ENCODE measurements around the gene TMPRSS4. TPM values are rescaled to one million over a fixed set of nuclear protein-coding genes. Genes with fewer than 3 reads are reported as not detected.
A peak's percentile ranks its signal among the peaks of the same experiment; 100 is the strongest.

Gene TMPRSS4
- polyA plus RNA-seq, 3 donors: not detected

DNA sequence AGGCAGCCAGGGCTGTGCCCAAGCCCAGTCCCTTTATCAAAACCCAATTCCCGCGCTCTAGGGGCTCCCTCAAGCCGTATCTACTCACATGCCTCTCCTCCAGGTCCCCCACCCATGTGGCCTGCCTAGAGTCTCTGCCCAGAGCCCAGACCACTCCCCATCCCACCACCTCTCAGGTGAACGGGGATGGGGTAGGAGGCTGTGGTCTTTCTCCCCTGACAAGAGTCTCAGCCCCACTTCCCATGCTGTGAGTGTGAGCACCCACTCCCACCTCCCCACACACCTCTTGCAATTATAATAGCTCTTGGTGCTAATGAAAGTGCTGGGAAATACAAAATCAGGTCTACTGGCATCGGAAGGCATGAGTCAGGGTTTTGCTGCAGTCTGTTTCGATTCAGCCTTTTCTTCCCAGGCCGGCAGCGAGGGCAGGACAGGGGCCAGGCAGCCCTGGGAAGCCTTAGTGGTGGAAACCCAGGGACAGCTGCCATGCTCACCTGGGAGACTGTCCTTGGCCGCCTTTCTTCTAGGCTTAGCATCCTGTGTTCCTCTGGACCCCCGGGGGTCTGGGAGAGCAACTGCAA, 16.7 kb upstream of the TMPRSS4 start:
- Mint-ChIP-seq H3K9me3 (peaks cover 0 to 1% (median 0%) of the 10 kb centered on the region in 7 donors), H3K27me3 (ENCODE audit: low read depth in 3 of 3) (peaks cover 8 to 25% (median 10%) of the 10 kb centered on the region in 3 donors), H3K27ac (peak overlapping the region in 1 of 7 donors; percentile 25), H3K4me3 (no peak overlapping the region), H3K4me1 (peaks cover 32% of the 10 kb centered on the region), H3K36me3 (peaks cover 0 to 2% of the 10 kb centered on the region in 2 donors)
- Histone ChIP-seq H2AFZ (ENCODE audit: insufficient read depth, low read depth, low read length, poor library complexity, severe bottlenecking) (no peak overlapping the region), H4K20me1 (ENCODE audit: insufficient read depth, low read length) (no peaks in the 10 kb centered on the region), H3K4me1 (ENCODE audit: control insufficient read depth in 1 of 2, insufficient read depth in 2 of 2, low read length in 2 of 2) (peaks cover 0 to 7% of the 10 kb centered on the region in 2 donors), H3K27ac (ENCODE audit: low read depth in 1 of 2, low read length in 2 of 2) (no peak overlapping the region), H3K9ac (ENCODE audit: insufficient read depth, low read length, poor library complexity, severe bottlenecking) (no peak overlapping the region), H3K9me3 (replicated peaks in 1 of 2; ENCODE audit: control insufficient read depth in 1 of 2, insufficient read depth in 1 of 2, low read length in 2 of 2) (no peaks in the 10 kb centered on the region), H3K36me3 (replicated peaks in 1 of 2; ENCODE audit: control insufficient read depth in 1 of 2, insufficient read depth in 2 of 2, low read length in 2 of 2) (no peaks in the 10 kb centered on the region), H3K79me2 (ENCODE audit: insufficient read depth, low read length) (no peaks in the 10 kb centered on the region), H3K27me3 (ENCODE audit: control insufficient read depth in 2 of 2, insufficient read depth in 2 of 2, low read length in 2 of 2) (no peaks in the 10 kb centered on the region), H3K4me3 (replicated peaks in 1 of 3; ENCODE audit: low read depth in 2 of 3, low read length in 3 of 3) (no peak overlapping the region), H3K4me2 (replicated peaks; ENCODE audit: extremely low read depth, low read length, poor library complexity, severe bottlenecking) (no peak overlapping the region)
- TF ChIP-seq, protein P1, sequence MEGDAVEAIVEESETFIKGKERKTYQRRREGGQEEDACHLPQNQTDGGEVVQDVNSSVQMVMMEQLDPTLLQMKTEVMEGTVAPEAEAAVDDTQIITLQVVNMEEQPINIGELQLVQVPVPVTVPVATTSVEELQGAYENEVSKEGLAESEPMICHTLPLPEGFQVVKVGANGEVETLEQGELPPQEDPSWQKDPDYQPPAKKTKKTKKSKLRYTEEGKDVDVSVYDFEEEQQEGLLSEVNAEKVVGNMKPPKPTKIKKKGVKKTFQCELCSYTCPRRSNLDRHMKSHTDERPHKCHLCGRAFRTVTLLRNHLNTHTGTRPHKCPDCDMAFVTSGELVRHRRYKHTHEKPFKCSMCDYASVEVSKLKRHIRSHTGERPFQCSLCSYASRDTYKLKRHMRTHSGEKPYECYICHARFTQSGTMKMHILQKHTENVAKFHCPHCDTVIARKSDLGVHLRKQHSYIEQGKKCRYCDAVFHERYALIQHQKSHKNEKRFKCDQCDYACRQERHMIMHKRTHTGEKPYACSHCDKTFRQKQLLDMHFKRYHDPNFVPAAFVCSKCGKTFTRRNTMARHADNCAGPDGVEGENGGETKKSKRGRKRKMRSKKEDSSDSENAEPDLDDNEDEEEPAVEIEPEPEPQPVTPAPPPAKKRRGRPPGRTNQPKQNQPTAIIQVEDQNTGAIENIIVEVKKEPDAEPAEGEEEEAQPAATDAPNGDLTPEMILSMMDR (IDR thresholded peaks at IDR 0.05): no peak
- 91% methylated on average over 6 of the region's 10 CpGs for WGBS (ENCODE audit: insufficient coverage)
- intact Hi-C loops (cut with micrococcal nuclease): no loop called here
- no peak for DNase-seq

DNA sequence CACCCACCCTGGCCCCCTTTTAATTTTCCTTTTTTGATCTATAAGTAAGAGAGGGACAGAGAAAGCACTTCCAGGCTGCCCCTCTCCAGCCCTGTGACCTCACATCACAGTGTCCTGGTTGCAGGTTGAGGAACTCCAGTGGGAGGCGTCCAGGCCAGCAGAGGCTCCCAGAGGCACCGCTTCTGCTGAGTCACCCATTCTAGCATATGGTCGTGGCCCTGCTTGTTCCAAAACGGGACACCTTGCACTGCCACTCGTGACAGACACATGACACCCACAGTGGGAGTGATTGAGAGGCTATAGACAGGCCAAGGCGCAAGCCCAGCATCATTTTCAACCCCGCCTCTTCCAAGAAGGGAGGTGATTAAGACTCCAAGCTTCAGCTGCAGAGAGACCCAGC, 16.0 kb upstream of the TMPRSS4 start:
- Histone ChIP-seq H2AFZ (ENCODE audit: insufficient read depth, low read depth, low read length, poor library complexity, severe bottlenecking) (no peak overlapping the region), H4K20me1 (ENCODE audit: insufficient read depth, low read length) (no peaks in the 10 kb centered on the region), H3K36me3 (replicated peaks in 1 of 2; ENCODE audit: control insufficient read depth in 1 of 2, insufficient read depth in 2 of 2, low read length in 2 of 2) (no peaks in the 10 kb centered on the region), H3K4me1 (ENCODE audit: control insufficient read depth in 1 of 2, insufficient read depth in 2 of 2, low read length in 2 of 2) (peaks cover 0 to 7% of the 10 kb centered on the region in 2 donors), H3K27ac (ENCODE audit: low read depth in 1 of 2, low read length in 2 of 2) (no peak overlapping the region), H3K9ac (ENCODE audit: insufficient read depth, low read length, poor library complexity, severe bottlenecking) (no peak overlapping the region), H3K4me2 (replicated peaks; ENCODE audit: extremely low read depth, low read length, poor library complexity, severe bottlenecking) (no peak overlapping the region), H3K79me2 (ENCODE audit: insufficient read depth, low read length) (no peaks in the 10 kb centered on the region), H3K4me3 (replicated peaks in 1 of 3; ENCODE audit: low read depth in 2 of 3, low read length in 3 of 3) (no peak overlapping the region), H3K9me3 (replicated peaks in 1 of 2; ENCODE audit: control insufficient read depth in 1 of 2, insufficient read depth in 1 of 2, low read length in 2 of 2) (no peaks in the 10 kb centered on the region), H3K27me3 (ENCODE audit: control insufficient read depth in 2 of 2, insufficient read depth in 2 of 2, low read length in 2 of 2) (no peaks in the 10 kb centered on the region)
- intact Hi-C loops (cut with micrococcal nuclease): no loop called here
- H3K27ac Mint-ChIP-seq: peak overlapping the region in 3 of 7 donors; percentile 23 to 74 (median 42)
- peaks cover 7 to 25% (median 8%) of the 10 kb centered on the region in 3 donors for H3K27me3 Mint-ChIP-seq (ENCODE audit: low read depth in 3 of 3)
- TF ChIP-seq, protein P1 (IDR thresholded peaks at IDR 0.05): no peak
- 47% methylated on average over 3 of the region's 7 CpGs for WGBS (ENCODE audit: insufficient coverage)
- H3K36me3 Mint-ChIP-seq: peaks cover 0 to 2% of the 10 kb centered on the region in 2 donors
- peaks cover 0 to 1% (median 0%) of the 10 kb centered on the region in 7 donors for H3K9me3 Mint-ChIP-seq
- H3K4me1 Mint-ChIP-seq: peaks cover 32% of the 10 kb centered on the region
- H3K4me3 Mint-ChIP-seq: no peak overlapping the region
- DNase-seq: peak; percentile 29 to 52 (median 34)

All from CD14-positive monocyte (primary cell).